ENCODE results near the gene CRY2. TPM values are rescaled to one million over a fixed set of nuclear protein-coding genes. Genes with fewer than 3 reads are reported as not detected.

Gene CRY2
- polyA plus RNA-seq, 2 of the 4 experiments (the other 2 are of a cell fraction), result 3.2 to 4.1 TPM

GRCh38 chr11:45907911-45908370, 60.7 kb downstream of the CRY2 start:
- H3K4me3 ChIP-seq, result no peak overlapping the region
- no peaks in the 10 kb centered on the region for H3K9me3 ChIP-seq
- TF ChIP-seq RCOR1 (IDR thresholded peaks at IDR 0.05; ENCODE audit: low read depth, low read length) (no peak), POLR2AphosphoS2 (conservative IDR thresholded peaks at IDR 0.05; ENCODE audit: low read length) (no peak), RNF2 (IDR thresholded peaks at IDR 0.05; ENCODE audit: borderline replicate concordance, low read depth) (no peak), EHMT2 (IDR thresholded peaks at IDR 0.05; ENCODE audit: low read depth) (no peak), RAD21 (conservative IDR thresholded peaks at IDR 0.05 in 1 of 2, IDR thresholded peaks at IDR 0.05 in 1 of 2) (no peak), NR3C1 (IDR thresholded peaks at IDR 0.05) (no peak), FOSB (CRISPR knock-in tag; IDR thresholded peaks at IDR 0.05) (no peak), GATA3 (IDR thresholded peaks at IDR 0.05; ENCODE audit: borderline replicate concordance) (no peak), JUNB (IDR thresholded peaks at IDR 0.05) (no peak), CTCF (IDR thresholded peaks at IDR 0.05) (no peak), ZC3H11A (IDR thresholded peaks at IDR 0.05) (no peak), BHLHE40 (IDR thresholded peaks at IDR 0.05; ENCODE audit: low read depth, low read length) (no peak), ZFP36 (IDR thresholded peaks at IDR 0.05; ENCODE audit: borderline replicate concordance, partially characterized antibody) (no peak), KDM5A (IDR thresholded peaks at IDR 0.05) (no peak), MAFK (IDR thresholded peaks at IDR 0.05; ENCODE audit: partially characterized antibody) (no peak)
- TF ChIP-seq, protein P1, sequence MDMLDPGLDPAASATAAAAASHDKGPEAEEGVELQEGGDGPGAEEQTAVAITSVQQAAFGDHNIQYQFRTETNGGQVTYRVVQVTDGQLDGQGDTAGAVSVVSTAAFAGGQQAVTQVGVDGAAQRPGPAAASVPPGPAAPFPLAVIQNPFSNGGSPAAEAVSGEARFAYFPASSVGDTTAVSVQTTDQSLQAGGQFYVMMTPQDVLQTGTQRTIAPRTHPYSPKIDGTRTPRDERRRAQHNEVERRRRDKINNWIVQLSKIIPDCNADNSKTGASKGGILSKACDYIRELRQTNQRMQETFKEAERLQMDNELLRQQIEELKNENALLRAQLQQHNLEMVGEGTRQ (IDR thresholded peaks at IDR 0.05), result no peak
- TF ChIP-seq, protein P2, sequence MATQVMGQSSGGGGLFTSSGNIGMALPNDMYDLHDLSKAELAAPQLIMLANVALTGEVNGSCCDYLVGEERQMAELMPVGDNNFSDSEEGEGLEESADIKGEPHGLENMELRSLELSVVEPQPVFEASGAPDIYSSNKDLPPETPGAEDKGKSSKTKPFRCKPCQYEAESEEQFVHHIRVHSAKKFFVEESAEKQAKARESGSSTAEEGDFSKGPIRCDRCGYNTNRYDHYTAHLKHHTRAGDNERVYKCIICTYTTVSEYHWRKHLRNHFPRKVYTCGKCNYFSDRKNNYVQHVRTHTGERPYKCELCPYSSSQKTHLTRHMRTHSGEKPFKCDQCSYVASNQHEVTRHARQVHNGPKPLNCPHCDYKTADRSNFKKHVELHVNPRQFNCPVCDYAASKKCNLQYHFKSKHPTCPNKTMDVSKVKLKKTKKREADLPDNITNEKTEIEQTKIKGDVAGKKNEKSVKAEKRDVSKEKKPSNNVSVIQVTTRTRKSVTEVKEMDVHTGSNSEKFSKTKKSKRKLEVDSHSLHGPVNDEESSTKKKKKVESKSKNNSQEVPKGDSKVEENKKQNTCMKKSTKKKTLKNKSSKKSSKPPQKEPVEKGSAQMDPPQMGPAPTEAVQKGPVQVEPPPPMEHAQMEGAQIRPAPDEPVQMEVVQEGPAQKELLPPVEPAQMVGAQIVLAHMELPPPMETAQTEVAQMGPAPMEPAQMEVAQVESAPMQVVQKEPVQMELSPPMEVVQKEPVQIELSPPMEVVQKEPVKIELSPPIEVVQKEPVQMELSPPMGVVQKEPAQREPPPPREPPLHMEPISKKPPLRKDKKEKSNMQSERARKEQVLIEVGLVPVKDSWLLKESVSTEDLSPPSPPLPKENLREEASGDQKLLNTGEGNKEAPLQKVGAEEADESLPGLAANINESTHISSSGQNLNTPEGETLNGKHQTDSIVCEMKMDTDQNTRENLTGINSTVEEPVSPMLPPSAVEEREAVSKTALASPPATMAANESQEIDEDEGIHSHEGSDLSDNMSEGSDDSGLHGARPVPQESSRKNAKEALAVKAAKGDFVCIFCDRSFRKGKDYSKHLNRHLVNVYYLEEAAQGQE (IDR thresholded peaks at IDR 0.05), result no peak
- peak; percentile 7 to 17; a peak in 3 of 6 replicates for ATAC-seq
- POLR2A ChIA-PET, result interaction anchor here (2.3 kb wide), 1 partner anchor 10 kb away, joined by 9 read pairs; the partner anchor contains the start of gene PEX16
- WGBS (ENCODE audit: missing lambda C conversion rate), result 91% methylated on average over 5 of the region's 8 CpGs
- H3K4me1 ChIP-seq, result no peaks in the 10 kb centered on the region
- no peak overlapping the region for H3K4me2 ChIP-seq
- DNase-seq (ENCODE audit: low read depth in 1 of 2, low spot score in 1 of 2), result no peak
- H3K27ac ChIP-seq, result no peak overlapping the region
- CTCF ChIA-PET, result interaction anchor here (2.0 kb wide), 1 partner anchor 36 kb away, joined by 8 read pairs; no protein-coding TSS in a partner anchor
- no peak for FAIRE-seq

DNA sequence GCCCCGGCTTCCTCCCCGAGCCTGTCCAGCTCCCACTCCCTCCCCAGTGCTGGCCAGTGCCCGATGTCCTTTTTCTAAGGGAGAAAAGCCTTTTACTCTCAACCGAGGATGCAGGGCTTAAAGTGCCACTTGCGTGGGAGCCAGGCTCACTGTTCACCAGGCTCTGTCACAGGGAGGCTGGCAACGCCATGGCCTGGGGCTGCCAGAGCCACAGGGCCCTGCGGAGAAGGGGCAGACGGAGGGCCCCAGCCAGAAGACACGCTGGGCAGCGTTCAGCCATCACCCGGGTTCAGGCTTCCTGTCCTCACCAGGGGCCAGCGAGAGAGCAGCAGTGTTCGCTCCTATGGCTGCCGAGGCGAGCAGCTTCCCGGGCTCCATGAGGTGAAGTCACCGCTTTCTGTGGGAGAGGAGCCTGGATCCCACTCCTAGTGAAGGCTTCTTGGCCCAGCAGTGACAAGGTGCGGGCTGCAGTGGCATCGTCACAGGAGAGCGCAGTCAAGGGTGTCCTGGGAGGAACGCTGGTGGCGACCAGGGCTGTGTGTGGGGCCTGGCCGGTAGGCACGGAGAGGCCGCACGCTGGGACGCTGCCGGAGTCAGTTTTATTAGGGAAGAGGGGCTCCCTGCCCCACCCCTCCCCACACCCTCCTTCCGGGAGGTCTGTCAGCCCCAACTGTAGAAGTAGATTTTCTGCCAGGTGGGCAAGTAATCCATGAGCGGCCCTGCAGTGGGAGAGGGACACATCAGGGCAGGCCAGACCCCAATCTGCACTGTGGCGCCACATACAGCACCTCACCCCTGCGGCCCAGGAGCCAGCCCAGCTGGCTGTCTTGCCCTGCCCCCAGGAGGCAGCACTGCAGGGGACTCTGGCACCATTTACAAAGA, 62.6 kb downstream of the CRY2 start:
- Histone ChIP-seq H3K27ac (no peak overlapping the region), H3K9me3 (no peaks in the 10 kb centered on the region), H3K4me1 (no peaks in the 10 kb centered on the region), H3K4me3 (no peak overlapping the region), H3K4me2 (no peak overlapping the region)
- TF ChIP-seq EHMT2 (IDR thresholded peaks at IDR 0.05; ENCODE audit: low read depth), result no peak
- no peak for TF ChIP-seq RCOR1 (IDR thresholded peaks at IDR 0.05; ENCODE audit: low read depth, low read length)
- no peak for TF ChIP-seq NR3C1 (IDR thresholded peaks at IDR 0.05)
- TF ChIP-seq, protein P1 (IDR thresholded peaks at IDR 0.05), result no peak
- no peak for TF ChIP-seq POLR2A (IDR thresholded peaks at IDR 0.05; ENCODE audit: low read length)
- no peak for TF ChIP-seq POLR2AphosphoS2 (conservative IDR thresholded peaks at IDR 0.05; ENCODE audit: low read length)
- TF ChIP-seq NPAS2 (CRISPR knock-in tag; IDR thresholded peaks at IDR 0.05; ENCODE audit: borderline replicate concordance), result no peak
- TF ChIP-seq RARB (CRISPR knock-in tag; IDR thresholded peaks at IDR 0.05), result no peak
- no peak for TF ChIP-seq RFX5 (IDR thresholded peaks at IDR 0.05)
- no peak for TF ChIP-seq RAD21 (conservative IDR thresholded peaks at IDR 0.05 in 1 of 2, IDR thresholded peaks at IDR 0.05 in 1 of 2)
- FAIRE-seq, result no peak
- DNase-seq (ENCODE audit: low read depth in 1 of 2, low spot score in 1 of 2), result no peak
- 86% methylated on average over 25 of the region's 32 CpGs for WGBS (ENCODE audit: missing lambda C conversion rate)
- ChIA-PET CTCF (interaction anchor here (0.9 to 2.0 kb wide), 2 partner anchors 10 to 37 kb away, joined by 3 to 8 read pairs; no protein-coding TSS in a partner anchor), POLR2A (interaction anchor here (1.0 to 2.3 kb wide), 2 partner anchors 8 to 11 kb away, joined by 3 to 9 read pairs; partner anchors contain the start of gene PEX16)
- ATAC-seq, result no peak

All from A549 (cell line).